ENCODE data around the gene RAB26.

Gene RAB26

DNA sequence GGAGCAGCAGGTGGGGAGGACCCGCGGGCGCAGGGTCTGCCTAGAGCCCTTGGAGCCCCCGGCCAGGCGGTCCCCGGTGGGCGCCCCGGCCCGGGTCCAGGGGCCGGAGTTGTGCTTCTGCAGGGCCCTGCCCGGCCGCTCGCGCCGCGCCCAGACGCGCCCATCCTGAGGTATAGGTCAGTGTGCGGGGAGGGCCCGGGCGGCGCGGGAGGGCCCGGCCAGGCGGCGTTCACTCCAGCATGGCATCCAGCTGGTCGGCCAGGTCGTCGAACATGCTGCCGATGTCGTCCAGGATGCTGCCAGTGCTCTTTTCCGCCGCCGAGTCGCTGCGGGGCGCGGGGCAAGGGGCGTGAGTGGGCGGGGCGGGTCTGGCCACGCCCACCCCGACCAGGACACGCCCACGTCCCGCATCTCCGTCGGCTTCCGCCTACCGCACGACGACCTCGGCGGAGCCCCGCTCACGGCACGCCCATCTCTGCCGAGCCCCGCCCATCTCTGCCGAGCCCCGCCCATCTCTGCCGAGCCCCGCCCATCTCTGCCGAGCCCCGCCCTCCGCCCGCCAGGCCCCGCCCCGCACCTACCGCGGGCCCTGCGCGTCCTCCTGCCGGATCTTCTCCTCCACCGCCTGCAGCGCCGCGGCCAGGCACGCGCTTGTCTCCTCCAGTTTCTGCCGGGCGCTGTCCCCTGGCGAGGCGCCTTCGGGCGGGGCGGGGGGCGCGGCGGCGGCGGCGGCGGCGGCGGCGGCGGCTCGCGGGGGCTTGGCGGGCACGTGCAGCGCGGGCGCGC is 30.1 kb downstream of the RAB26 start:
- DNase-seq (ENCODE audit: low spot score) = no peak

- no peak for DNase-seq (ENCODE audit: low spot score)
Observed at GRCh38 chr16:2179107-2179501, 30.7 kb downstream of the RAB26 start.

- no peak for DNase-seq (ENCODE audit: low spot score)
Observed at GRCh38 chr16:2179576-2179975, 31.2 kb downstream of the RAB26 start.

DNA sequence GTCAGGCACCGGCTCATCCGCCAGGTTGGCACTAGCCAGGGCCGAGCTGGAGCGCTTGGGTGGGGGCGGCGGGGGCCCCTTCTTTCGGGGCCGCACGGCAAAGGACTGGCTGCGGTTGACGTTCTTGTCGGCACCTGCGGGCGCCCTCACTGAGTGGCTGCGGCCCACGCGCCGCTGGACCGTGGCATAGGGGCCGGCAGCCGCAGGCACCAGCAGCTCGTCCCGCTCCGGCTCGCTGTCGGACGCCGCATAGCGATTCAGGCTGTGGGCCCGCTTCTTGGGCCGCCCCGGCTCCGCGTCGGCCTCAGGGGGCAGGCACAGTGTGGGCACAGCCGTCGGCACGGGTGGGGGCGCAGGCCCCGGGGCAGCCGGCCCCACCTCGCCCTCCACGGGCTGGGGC is 32.0 kb downstream of the RAB26 start:
- DNase-seq (ENCODE audit: low spot score) = no peak

GRCh38 chr16:2180962-2181923 is 32.8 kb downstream of the RAB26 start:
- DNase-seq (ENCODE audit: low spot score) = no peak

DNA sequence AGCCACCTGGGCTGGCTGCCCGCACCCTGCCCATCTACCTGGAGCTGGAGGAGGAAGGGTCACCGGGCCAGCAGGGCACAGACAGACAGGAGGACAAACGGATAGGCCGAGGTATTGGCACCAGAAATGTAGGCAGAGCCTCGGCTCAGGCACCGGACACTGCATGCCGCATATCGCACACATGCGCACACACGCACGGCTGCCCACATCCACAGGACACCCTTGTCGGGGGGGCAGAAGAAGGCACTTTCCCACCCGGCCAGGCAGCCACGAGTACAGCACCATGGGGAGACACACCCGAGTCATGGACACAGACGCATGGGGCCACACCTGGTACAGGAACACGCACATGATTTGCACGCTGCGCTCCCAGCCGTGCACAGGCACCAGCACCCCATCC is 33.5 kb downstream of the RAB26 start:
- no peak for DNase-seq (ENCODE audit: low spot score)

DNA sequence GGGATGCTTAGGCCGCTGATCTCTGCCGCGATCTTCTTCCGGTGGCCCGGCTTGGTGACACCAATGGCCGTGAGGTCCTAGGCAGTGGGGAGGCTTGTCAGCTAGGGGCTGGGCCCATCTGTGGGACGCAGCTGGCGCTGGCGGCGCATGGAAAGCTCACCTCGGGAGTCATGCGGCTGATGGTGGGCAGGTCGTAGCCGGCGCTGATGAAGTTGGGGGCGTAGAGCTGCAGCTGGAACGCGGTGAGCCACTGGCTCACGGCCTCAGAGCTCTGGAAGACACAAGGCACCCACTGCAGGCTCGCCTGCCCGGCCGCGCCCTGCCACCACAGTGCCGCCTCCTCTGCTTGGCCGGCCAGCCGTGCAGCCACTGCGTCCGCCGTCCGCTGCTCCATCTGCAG is 35.2 kb downstream of the RAB26 start:
- DNase-seq (ENCODE audit: low spot score) = no peak

- DNase-seq (ENCODE audit: low spot score) = no peak
Observed at GRCh38 chr16:2184346-2184745, 35.9 kb downstream of the RAB26 start.

- DNase-seq (ENCODE audit: low spot score) = no peak
Observed at GRCh38 chr16:2184962-2185361, 36.5 kb downstream of the RAB26 start.

- DNase-seq (ENCODE audit: low spot score) = no peak
Observed at GRCh38 chr16:2186064-2186463, 37.6 kb downstream of the RAB26 start.

DNA sequence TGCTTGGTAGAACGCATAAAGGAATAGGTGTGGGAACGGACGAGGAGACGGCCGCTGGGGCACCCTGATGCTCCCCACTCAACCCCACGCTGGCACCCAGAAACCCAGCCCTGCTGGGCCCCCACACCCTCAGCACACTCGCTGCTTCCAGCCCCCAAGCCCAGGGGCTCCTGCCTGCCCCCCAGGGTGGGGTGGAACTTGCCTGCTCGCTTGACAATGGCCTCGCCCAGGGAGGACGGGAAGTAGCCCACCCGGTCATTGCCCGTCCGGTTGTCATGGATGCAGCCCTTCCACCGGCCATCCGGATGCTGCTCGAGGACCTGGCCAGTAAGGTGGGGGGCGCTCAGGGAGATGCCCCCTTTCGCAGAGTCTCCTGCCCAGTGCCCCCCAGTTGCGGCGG is 38.1 kb downstream of the RAB26 start:
- DNase-seq (ENCODE audit: low spot score) = no peak

- DNase-seq (ENCODE audit: low spot score) = no peak
Observed at GRCh38 chr16:2187212-2187611, 38.8 kb downstream of the RAB26 start.

DNA sequence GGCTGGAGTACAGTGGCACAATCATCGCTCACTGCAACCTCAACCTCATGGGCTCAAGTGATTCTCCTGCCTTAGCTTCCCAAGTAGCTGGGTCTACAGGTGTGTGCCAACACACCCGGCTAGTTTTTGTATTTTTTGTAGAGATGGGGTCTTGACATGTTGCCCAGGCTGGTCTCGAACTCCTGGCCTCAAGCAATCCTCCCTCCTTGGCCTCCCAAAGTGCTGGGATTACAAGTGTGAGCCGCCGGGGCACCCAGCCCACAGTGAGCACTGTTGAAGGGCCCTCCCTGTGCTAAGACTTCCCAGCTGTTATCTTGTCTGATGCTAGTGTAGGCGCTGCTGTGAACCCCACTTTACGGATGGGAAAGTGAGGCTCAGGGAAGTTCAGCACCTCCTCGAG is 40.0 kb downstream of the RAB26 start:
- no peak for DNase-seq (ENCODE audit: low spot score)

- DNase-seq (ENCODE audit: low spot score) = no peak
Observed at GRCh38 chr16:2189252-2189893, 40.9 kb downstream of the RAB26 start.

DNA sequence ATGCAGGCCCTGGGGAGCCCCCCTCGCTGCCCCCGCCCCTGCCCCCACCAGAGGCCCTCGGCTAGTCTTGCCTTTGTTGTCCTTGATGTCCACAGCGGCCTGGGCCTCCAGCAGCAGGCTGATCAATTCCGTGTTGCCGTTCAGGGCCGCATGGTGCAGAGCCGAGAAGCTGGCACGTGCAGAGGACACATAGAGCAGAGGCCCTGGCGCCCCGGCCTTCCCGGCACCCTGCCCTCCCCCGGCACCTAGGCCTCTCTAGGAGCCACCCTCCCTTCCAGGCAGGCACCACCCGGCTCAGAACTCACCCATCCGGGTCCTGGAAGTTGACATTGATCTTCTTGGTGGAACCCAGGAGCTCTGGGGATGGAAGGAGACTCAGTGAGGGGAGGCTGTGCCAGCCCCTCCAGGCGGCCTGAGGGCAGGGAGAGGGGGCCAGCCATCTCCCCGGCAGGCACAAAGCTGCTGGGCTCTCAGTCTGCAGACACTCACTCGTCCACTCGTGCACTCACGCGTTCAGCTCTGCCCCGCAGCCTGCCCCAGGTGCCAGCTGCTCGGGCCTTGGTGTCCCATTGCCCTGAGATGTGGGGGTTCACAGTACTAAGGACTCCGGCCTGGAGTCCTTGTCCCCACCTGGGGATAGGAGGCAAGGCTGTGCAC is 41.7 kb downstream of the RAB26 start:
- no peak for DNase-seq (ENCODE audit: low spot score)

DNA sequence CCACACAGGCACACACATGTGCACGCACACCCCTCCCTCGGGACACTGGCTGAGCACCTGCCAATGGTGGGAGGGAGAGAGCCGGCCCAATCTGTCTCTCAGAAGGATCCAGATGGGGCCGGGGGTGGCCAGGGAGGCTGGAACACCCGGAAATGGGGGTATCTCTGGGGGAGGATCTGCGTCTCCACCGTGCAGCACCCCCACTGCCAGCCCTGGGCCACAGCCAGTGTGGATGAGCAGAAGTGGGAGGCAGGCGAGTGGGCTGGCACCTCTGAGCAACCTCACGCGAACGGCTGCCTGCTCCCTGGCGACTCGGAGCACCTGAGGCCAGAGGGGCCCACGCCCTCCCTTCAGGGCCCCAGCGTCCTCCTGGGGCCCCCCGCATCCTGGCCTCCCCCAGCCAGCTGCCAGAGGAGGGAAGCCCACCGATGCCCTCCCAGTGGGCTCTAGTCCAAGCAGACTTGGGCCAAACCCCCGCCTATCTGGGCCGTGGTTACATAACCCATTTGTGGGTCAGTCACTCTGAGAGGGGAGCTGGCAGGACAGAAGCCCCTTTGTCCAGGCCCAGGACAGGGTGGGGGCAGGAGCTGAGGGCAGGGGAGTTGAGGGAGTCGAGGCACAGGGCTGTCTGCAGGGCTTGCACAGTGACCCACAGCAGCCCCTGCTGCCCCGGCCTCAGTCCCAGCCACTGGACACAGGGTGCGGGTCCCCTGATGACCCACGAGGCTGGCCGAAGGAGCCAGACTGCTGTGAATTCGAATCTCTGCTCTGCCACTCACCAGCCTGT is 42.4 kb downstream of the RAB26 start:
- no peak for DNase-seq (ENCODE audit: low spot score)

DNA sequence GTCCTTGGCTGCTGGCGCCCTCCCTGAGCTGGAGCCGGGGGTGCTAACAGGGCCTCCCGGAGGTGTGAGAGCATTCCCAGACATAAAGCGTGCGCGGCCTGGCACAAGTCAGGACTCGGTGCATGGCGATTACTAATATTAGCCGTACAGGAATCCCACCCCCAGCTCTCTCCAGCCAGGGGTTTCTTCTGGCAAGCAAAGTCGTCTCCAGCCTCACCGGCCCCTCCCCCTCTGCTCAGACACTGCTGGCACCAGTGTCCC is 43.0 kb downstream of the RAB26 start:
- DNase-seq (ENCODE audit: low spot score) = no peak

- no peak for DNase-seq (ENCODE audit: low spot score)
Observed at GRCh38 chr16:2194166-2194834, 45.9 kb downstream of the RAB26 start.

- DNase-seq (ENCODE audit: low spot score) = peak; percentile 67
Observed at GRCh38 chr16:2194852-2195321, 46.5 kb downstream of the RAB26 start.

DNA sequence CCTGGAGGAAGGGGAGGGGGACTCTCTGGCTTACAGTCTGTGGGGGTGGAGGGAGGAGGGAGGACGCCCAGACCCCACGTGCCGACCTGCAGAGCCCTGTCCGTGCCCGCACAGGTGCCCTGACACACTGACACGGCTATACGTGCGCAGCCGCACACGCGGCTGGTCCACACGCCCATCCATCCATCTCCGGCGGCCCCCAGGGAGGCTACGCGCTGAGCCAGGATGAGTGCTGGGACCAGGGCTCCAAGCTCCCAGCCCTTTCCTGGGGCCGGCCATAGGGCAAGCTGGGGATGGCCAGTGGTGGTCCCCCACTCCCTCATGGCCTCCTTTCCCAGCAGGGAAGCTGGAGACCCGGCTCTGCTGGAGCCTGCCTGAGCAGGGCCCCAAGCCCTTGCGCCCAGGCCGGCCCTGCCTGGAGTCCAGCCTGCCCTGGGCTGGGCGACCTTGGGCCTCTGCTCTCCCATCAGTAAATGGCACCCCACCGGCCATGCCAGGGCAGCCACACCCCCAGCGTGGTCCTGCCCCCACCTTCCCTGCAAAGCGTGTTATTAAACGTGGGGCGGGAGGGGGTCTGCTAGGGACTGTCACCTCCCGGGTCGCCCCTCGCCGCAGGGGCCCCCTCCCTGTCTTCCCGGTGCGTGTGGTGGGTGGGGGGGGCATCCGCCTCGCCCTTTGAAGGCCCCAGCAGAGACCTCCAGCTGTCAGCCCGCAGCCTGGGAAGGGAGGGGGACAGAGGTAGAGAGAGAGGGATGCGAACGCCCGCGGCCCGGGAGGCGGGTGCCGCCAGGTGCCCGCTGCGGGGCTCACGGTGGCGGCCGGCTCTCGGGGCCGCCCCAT is 47.1 kb downstream of the RAB26 start:
- DNase-seq (ENCODE audit: low spot score) = no peak
